Stimulated activated CD4-positive, alpha-beta T cell treated with anti-CD3 and anti-CD28 coated beads, TNF-alpha, amount 100 ng/mL, for 4 hours (primary cell): ENCODE results near the gene DCAF11.

Experiments used
- DNase-seq, 3 experiments: peaks; one replicate each; pipeline ENCODE4 v3.0.0-alpha.2; 2020; ENCODE audit warnings: low read depth in 3 of 3

Gene DCAF11

DNA sequence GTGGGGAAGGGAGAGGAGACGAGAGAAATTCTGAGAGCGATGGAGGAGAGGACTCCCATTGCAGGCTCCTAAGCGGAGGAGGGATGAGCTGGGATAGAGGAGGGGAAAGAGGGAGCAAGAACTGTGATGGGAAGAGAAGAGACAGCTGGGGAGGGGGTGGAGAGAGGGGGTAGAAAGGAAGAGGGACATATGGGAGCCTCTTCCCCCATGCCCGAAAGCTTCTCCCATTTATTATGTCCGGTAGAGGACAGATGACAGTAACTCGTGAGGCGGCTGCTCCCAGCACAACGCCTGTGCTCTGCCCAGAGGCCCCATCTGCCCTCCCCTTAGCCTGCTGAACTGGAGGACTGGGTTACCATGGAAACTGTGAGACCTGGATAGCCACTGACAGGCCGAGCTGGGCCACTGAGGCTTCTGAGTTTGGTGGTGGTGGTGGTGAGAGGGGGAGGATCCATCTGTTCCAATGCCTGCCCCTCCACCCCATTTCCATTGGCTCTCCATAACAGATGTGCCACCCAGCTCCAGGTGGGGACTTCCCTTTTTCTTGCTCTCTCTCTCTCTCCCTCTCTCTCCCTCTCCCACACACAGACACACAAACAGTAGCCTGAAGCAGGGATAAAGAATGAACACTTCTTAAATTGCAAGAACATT lies 35.0 kb upstream of the DCAF11 start:
- no peak for DNase-seq

DNA sequence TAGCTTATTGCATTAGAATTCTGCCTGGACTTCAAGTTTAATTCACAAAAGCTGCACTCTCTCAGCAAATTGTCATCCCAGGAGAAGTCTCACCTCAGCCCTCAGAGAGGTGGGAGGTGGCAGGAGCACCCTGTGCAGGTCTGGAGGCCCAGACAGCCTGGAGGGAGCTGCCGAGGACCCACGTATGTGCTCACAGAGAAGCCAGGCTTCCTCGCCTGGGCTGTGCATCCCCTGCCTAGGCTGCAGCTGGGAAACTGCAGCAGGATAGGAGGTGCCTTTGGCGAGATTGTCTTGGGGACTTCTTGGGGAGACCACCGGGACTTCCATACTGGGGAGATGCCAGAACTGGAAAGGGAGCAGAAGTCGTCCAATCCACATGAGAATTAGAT lies 34.4 kb upstream of the DCAF11 start:
- no peak for DNase-seq

- peak; percentile 34 to 55 (median 43) for DNase-seq
These were observed 33.5 kb upstream of the DCAF11 start for GRCh38 chr14:24080888-24081738.

GRCh38 chr14:24081739-24082211 lies 32.8 kb upstream of the DCAF11 start:
- DNase-seq = no peak

- DNase-seq = no peak
These were observed 32.0 kb upstream of the DCAF11 start for GRCh38 chr14:24082411-24083080.

DNA sequence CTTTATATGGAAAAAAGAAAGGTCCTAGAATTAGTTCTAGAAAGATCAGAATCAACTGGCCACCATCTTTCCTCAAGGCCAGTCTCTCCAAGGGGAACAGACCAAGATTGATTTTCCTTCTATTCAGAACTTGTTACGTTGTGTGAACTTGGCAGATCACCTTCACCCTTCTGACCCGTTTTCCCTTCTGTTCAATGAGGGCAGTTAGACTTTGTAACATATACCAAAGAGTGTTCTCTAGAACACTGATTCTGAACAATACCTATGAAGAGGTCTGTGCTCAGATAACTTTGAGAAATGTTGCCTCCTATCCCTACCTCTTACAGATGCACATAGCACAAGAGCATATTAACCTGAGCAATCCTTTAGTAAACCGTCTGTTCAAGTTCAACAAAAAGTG lies 31.1 kb upstream of the DCAF11 start:
- no peak for DNase-seq

GRCh38 chr14:24084440-24084839 lies 30.1 kb upstream of the DCAF11 start:
- DNase-seq = no peak

- no peak for DNase-seq
These were observed 29.4 kb upstream of the DCAF11 start for GRCh38 chr14:24085215-24085614.

DNA sequence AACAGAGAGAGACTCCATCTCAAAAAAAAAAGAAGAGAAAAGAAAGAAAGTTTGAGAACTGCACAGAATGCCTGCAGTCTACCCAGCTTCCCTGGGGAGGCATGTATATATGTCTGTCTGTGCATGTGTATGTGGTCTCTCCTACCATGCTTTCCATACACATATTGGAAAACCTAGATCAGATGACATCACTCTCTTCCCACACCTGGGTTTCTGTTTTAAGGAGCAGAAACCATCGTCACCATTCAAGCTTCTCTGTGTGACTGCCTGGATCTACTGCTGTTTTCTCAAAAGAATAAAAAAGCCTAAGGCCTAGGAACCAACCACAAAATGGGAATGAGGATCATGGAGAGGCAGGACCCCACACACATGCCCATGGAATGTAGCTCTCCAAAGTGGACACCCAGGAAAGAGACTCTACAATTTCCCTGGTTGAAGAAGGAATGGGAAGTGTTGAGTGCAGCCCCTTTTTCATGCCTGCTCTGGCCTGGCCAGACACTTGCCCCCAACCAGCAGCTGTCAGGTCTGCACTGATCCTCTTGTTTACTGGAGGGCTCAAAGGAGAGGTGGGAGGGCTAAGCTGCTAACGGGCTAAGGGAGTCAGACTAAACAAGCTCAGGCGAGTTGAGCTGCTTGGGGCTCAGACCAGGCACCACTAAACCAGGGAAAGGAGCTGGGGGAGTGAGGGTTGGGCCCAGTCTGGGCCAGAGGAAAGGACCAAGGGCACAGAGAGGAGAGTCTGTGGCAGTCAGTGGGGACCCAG lies 28.2 kb upstream of the DCAF11 start:
- no peak for DNase-seq

DNA sequence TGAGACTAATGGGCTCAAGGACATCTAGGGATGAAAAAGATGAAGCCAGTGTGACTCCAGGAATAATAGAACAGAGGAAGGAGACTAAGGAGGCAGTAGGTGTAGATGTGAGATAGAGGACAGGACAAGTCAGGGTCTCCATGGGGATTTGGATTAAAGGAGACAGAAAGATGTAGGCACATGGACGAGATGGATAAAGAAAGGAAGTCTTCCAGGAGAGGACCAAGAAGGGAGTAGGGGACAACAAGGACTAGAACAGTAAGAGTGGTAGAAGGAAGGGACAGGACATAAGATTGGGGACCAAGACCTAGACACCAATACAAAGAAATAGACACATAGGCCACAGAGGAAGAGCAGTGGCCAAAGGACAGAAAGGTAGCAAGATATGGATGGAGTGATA lies 27.6 kb upstream of the DCAF11 start:
- no peak for DNase-seq

GRCh38 chr14:24088095-24088494 lies 26.5 kb upstream of the DCAF11 start:
- no peak for DNase-seq

GRCh38 chr14:24089890-24090289 lies 24.7 kb upstream of the DCAF11 start:
- DNase-seq = no peak

GRCh38 chr14:24092110-24092504 lies 22.5 kb upstream of the DCAF11 start:
- no peak for DNase-seq

DNA sequence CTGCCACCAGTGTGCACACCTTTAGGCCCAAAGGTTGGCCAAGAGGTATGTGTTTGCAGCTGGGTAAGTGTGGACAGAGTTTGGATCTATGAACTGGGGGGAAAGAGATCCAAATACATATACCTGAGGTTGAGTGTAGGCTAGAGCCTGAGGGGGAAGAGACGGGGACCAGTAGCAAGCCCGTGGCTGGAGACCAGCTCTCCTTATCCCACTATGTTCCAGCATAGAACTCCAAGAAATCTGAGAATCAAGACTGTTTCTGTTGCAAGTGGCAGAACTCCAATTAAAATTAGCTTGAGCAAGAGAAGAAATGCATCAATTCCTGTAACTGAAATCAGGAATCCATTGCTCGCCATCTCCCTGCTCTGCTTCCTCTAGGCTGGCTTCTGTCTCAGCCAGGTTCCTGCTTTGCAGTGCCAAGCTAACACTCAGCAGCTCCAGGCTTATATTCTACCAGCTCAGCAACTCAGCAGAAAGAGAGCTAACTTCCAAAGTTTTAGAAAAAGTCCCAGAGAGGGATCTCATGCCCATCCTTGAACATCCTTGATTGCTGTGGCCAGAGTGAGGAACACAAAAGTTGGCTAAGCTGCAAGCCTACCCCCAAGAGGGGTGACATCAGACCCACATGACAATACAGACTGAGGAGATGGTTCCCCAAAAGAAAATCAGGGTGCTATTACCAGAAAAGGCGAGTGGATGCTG lies 21.9 kb upstream of the DCAF11 start:
- no peak for DNase-seq

DNA sequence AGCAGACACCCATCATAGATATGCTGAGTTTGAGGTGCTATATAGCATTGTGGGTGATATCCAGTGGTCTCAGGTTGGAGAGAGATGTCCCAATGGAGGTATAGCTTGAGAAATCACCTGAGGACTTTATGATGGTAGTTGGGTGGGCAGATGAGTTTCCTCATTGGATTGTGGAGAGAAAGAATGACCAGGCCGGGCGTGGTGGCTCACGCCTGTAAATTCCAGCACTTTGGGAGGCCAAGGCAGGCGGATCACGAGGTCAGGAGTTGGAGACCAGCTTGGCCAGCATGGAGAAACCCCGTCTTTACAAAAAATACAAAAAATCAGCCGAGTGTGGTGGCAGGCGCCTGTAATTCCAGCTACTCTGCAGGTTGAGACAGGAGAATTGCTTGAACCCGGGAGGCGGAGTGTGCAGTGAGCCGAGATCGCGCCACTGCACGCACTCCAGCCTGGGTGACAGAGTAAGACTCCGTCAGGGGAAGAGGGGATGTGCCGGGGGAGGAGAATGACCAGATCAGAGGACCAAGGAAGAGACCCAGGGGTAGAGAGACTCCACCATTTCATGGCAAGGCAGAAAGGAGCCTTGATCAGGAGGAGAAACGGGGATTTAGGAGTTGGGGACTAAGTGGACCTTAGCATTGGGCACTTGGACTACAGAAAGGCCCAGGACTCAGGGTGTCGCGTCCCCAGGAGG lies 21.2 kb upstream of the DCAF11 start:
- DNase-seq = no peak

- DNase-seq = peak; percentile 75 to 85 (median 76)
These were observed 20.4 kb upstream of the DCAF11 start, which contains the start of gene PCK2 for GRCh38 chr14:24093901-24094840. PCK2 (plus strand) TSS chr14:24094311; CDS start chr14:24094406, 95 bp downstream.

- DNase-seq = no peak
These were observed 19.7 kb upstream of the DCAF11 start for GRCh38 chr14:24094841-24095270.

DNA sequence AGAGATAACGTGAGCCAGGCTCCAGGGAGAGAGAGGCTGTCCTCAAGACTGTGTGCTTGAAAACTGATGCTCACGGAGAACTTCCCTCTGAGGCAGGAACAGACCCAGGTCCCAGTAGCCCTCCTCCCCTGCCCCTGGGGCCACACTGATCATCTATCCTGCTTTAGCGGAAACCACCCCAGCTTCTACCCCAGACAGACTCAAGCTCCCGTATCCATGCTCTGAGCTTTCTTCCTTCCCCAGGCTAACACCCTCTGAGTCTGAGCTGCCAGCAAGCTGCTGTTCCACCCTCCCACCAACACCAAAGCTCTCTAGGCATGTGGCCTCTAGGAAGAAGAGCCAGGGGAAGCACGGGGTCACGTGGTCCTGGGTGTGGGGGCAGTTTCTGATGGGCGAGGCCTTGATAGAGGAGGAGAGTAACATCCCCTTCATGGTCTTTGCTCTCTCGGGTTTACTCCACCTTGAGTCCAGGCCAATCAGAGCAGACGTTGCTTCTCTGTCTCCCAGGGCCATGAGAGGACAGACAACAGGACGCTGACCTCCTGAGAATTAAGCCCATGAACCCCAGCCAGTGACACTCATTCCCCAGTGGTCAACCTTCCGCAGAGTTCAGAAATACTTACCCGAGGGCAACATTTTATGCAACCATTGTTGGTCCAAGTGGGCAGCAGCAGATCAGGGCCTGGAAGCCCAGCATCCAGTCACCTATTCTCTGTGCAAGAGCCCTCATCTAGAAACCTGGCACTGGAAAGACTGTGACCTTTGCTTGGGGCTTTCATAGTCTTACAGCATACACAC lies 19.1 kb upstream of the DCAF11 start:
- DNase-seq = peak in 2 of 3 experiments; percentile 37 to 38
